Measurements from ENCODE around the gene UNC13D.

DNA sequence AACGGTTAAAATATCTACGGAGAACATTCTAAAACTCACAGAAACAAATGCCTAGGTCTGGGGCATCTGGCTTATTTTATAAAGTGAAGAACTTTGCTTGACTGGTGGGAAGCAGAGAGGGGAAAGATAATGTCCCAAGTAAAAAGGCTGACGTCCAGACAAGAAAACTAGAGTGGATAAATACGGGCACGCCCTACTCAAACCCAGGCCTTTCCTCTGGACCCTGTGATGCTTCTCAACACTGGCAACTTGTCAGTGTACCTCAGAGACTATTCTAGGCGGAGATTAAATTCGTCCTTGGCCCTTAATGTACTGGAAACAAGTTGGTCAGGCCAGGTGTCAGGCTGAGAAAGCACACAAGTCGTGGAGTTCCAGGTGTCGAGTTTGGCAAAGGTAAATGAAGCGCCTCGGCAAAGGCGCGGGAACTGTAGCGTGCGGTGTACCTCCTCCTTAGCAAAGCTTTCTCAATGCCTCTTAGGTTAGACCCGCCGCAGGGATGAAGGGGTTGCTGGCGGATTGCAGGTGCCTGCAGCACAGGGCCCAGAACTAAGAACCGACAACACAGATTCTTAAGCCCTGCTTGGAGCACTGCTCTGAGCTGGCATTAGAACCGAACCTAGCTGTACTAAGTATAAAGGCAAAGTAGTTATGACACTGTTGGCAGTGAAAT, 60.3 kb downstream of the UNC13D start:
- TF ChIP-seq, protein P1, sequence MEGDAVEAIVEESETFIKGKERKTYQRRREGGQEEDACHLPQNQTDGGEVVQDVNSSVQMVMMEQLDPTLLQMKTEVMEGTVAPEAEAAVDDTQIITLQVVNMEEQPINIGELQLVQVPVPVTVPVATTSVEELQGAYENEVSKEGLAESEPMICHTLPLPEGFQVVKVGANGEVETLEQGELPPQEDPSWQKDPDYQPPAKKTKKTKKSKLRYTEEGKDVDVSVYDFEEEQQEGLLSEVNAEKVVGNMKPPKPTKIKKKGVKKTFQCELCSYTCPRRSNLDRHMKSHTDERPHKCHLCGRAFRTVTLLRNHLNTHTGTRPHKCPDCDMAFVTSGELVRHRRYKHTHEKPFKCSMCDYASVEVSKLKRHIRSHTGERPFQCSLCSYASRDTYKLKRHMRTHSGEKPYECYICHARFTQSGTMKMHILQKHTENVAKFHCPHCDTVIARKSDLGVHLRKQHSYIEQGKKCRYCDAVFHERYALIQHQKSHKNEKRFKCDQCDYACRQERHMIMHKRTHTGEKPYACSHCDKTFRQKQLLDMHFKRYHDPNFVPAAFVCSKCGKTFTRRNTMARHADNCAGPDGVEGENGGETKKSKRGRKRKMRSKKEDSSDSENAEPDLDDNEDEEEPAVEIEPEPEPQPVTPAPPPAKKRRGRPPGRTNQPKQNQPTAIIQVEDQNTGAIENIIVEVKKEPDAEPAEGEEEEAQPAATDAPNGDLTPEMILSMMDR (IDR thresholded peaks at IDR 0.05; ENCODE audit: insufficient read depth, low read depth, low read length): no peak
- TF ChIP-seq EZH2 (IDR thresholded peaks at IDR 0.05; ENCODE audit: insufficient read depth, low read length): no peak
